GM21825 (cell line): ENCODE measurements around the gene TMED6.
A peak's percentile ranks its signal among the peaks of the same experiment; 100 is the strongest.

ENCODE experiments used
- ATAC-seq: cut with Tn5 transposase; IDR thresholded peaks from one replicate; pipeline ENCODE4 v1.9.1; 2021; ENCODE audit warnings: mild to moderate bottlenecking, moderate library complexity; ENCODE audit not compliant: unreplicated experiment

TMED6 gene

GRCh38 chr16:69324585-69325253 is 26.9 kb downstream of the TMED6 start:
- ATAC-seq, result no peak

GRCh38 chr16:69324013-69324531 is 27.5 kb downstream of the TMED6 start:
- no peak for ATAC-seq

- ATAC-seq, result no peak
Measured at GRCh38 chr16:69323415-69323814, 28.2 kb downstream of the TMED6 start.

- no peak for ATAC-seq
Measured at GRCh38 chr16:69322343-69322742, 29.2 kb downstream of the TMED6 start.

- no peak for ATAC-seq
Measured at GRCh38 chr16:69321080-69321479, 30.5 kb downstream of the TMED6 start.

GRCh38 chr16:69320740-69321073 is 30.9 kb downstream of the TMED6 start:
- no peak for ATAC-seq

GRCh38 chr16:69319826-69320739 is 31.5 kb downstream of the TMED6 start:
- no peak for ATAC-seq

- no peak for ATAC-seq
Measured at GRCh38 chr16:69319381-69319780, 32.2 kb downstream of the TMED6 start.

- no peak for ATAC-seq
Measured at GRCh38 chr16:69318911-69319289, 32.7 kb downstream of the TMED6 start.

GRCh38 chr16:69318177-69318910 is 33.2 kb downstream of the TMED6 start:
- no peak for ATAC-seq

- ATAC-seq, result no peak
Measured at GRCh38 chr16:69316595-69317034, 35.0 kb downstream of the TMED6 start.

- ATAC-seq, result no peak
Measured at GRCh38 chr16:69315486-69316311, 35.9 kb downstream of the TMED6 start.

GRCh38 chr16:69314534-69314933 is 37.1 kb downstream of the TMED6 start:
- no peak for ATAC-seq

GRCh38 chr16:69313469-69313868 is 38.1 kb downstream of the TMED6 start:
- no peak for ATAC-seq

- ATAC-seq, result peak; percentile 29
Measured at GRCh38 chr16:69311533-69312387, 39.8 kb downstream of the TMED6 start.

- peak; percentile 92 for ATAC-seq
Measured at GRCh38 chr16:69310653-69311532, 40.7 kb downstream of the TMED6 start, which contains the start of gene VPS4A. VPS4A (plus strand) TSS chr16:69311350; CDS start chr16:69311512, 162 bp downstream.

GRCh38 chr16:69309316-69309715 is 42.3 kb downstream of the TMED6 start:
- no peak for ATAC-seq

- no peak for ATAC-seq
Measured at GRCh38 chr16:69307856-69308255, 43.7 kb downstream of the TMED6 start.
